ENCODE measurements around the gene KNDC1.

Gene KNDC1

GRCh38 chr10:133180192-133180964, 20.4 kb downstream of the KNDC1 start:
- DNase-seq = no peak

GRCh38 chr10:133180965-133181639, 21.1 kb downstream of the KNDC1 start:
- no peak for DNase-seq

GRCh38 chr10:133182190-133182589, 22.2 kb downstream of the KNDC1 start:
- no peak for DNase-seq

GRCh38 chr10:133182791-133183645, 23.0 kb downstream of the KNDC1 start:
- DNase-seq = no peak

DNA sequence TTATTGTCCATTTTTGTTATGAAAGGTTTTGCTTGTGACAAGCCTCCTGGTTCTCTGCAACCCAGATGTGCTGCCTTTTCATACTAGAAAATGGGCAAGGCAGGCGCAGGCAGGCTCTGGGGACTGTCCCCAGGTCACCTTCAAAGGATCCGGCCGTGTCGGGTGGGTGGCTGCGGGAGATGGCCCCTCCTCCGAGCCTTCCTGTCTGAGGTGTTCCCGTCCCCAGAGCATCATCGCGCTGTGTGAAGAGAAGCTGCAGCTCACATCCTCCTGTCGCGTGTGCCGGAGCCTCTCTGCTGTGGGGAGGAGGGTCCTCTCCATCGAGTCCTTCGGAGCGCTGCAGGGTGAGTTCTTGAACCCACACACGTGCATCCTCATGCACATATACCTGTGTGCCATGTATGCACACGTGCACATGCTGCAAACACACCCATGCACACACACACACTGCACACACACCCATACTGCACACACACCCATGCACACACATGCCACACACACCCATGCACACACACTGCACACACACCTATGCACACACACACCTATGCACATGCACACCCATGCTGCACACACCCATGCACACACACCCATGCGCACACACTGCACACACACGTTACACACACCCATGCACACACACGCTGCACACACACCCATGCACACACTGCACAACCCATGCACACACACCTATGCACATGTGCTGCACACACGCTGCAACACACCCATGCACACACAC, 23.8 kb downstream of the KNDC1 start:
- no peak for DNase-seq

- no peak for DNase-seq
These were observed 24.7 kb downstream of the KNDC1 start for GRCh38 chr10:133184591-133185244.

DNA sequence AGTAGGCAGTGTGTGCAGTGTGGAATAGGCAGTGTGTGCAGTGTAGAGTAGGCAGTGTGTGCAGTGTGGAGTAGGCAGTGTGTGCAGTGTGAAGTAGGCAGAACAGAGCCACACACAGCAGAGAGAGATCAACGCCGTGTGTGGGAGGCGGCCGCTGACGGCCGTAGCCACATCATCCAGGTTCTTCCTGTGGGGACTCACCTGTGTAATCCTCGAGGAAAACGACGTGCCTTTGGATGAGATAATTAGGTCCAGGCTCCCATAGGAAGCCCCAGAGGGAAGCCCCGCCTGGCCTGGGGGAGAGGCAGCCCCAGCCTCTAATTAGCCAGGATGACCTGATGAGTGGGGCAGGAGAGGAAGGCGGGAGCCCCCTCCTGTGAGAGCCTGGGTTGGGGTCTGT, 25.4 kb downstream of the KNDC1 start:
- DNase-seq = no peak

GRCh38 chr10:133185916-133186315, 25.9 kb downstream of the KNDC1 start:
- no peak for DNase-seq

DNA sequence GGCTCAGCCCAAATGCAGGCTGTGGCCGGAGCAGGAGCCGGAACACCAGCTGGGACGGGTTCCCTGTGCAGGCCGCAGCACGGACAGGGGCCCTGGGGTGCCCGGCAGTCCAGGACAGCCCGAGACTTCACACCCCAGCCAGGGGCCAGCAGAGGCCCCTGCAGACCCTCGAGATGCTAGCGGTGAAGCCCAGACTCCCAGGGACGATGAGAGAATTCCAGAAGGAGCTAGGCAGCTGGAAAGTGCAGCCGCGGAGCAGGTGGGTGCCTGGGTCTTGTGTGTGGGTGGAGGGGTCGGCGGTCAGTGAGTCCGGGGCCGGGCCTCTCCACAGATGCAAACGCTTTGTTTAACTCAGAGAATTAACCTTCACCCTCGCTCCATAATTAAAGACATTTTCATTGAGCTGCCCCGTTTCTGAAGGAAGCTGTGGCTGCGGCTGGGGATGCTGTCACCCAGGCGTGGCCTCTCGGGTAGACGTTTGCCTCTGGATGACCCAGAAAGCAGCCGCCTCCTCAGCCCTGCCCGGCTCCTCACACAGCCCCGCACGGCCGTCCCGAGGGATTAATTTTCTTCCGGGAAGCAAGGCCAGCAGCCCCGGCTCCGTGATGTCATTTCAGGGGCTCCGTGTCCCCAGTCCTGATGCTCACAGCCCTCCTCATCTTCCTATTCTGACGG, 26.5 kb downstream of the KNDC1 start:
- no peak for DNase-seq

- no peak for DNase-seq
These were observed 27.3 kb downstream of the KNDC1 start for GRCh38 chr10:133187091-133187905.

GRCh38 chr10:133187906-133188681, 28.1 kb downstream of the KNDC1 start:
- DNase-seq = no peak

DNA sequence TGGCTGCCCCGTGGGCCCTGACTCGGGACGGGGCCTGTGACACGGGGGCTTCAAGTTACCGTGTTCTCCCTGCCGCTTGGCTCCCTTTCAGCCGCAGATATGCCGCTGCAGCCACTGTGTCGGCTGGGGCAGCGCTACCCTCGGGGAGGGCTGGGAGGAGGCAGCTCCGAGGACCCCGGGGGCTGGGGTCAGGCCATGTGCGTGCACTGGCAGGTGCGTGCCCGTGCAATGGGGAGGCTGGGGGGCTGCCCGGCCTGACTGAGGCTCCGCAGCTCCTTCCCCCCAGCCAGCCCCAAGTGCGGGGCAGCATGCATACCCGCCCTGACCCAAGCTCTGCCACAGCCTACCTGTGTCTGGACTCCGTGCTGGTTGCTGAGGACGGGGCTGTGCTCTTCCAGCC, 29.2 kb downstream of the KNDC1 start:
- DNase-seq = no peak

- no peak for DNase-seq
These were observed 29.7 kb downstream of the KNDC1 start for GRCh38 chr10:133189726-133190125.

DNA sequence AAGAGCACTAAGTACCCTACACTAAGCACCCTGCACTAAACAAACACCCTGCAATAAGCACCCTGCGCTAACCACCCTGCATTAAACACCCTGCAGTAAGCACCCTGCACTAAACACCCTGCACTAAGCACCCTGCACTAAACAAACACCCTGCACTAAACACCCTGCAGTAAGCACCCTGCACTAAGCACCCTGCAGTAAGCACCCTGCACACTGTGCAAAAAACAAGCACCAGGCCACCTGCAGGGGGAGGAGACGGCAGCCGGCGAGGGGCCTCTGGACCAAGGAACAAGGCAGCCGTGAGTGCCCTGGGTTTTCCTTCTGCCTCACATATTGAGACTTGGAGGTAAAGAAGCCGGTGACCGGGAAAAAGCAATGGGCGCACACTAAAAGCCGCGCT, 30.2 kb downstream of the KNDC1 start:
- no peak for DNase-seq

- DNase-seq = no peak
These were observed 31.6 kb downstream of the KNDC1 start for GRCh38 chr10:133191651-133192050.

DNA sequence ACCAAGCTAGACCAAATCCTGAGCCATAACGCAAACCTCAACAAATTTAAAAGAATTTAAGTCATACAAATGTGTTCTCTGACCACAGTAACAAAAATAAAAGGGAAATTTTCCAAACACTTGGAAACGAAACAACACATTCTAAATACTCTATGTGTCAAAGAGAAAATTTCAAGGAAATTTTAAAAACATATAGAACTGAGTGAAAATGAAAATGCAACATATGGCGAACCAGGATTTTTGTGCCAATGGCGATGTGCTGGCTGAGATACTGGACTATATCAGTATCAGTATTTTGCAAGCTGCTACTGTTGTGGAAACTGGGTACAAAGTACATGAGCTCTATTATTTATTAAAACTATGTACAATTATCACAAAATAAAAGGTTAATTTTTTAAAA, 34.1 kb downstream of the KNDC1 start:
- DNase-seq = no peak

- no peak for DNase-seq
These were observed 35.1 kb downstream of the KNDC1 start for GRCh38 chr10:133195096-133195495.

DNA sequence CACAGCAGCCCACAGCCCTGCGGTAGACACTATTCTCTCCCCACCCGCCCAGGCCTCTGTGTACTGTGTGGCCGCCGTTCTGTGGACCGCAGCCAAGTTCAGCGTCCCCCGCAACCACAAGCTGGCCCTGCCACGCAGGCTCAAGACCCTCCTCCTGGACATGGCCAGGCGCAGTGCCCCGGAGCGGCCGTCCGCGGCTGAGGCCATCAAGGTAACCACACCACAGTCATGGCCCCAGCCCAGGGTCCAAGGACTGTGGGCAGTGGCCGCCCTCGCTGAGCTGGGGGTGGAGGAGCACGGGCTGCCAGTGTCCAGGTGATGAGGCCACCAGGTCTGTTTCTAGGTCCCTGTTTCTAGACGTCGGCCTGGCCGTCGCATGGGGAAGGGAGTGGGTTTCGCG, 35.6 kb downstream of the KNDC1 start:
- no peak for DNase-seq

GRCh38 chr10:133196221-133196915, 36.3 kb downstream of the KNDC1 start:
- DNase-seq = no peak
